ENCODE measurements around the gene ZFHX3. TPM values are rescaled to one million over a fixed set of nuclear protein-coding genes. Genes with fewer than 3 reads are reported as not detected.

The ZFHX3 gene
- total RNA-seq, 1 experiment from 2014 or later, result 3.5 TPM

GRCh38 chr16:72805486-72805885 is 242.4 kb downstream of the ZFHX3 start:
- no peak for DNase-seq (ENCODE audit: low spot score)

- no peak for DNase-seq (ENCODE audit: low spot score)
Observed at GRCh38 chr16:72800524-72801161, 247.3 kb downstream of the ZFHX3 start.

GRCh38 chr16:72798264-72798663 is 249.7 kb downstream of the ZFHX3 start:
- DNase-seq (ENCODE audit: low spot score), result no peak

- DNase-seq (ENCODE audit: low spot score), result no peak
Observed at GRCh38 chr16:72797621-72798020, 250.3 kb downstream of the ZFHX3 start.

GRCh38 chr16:72796222-72796621 is 251.7 kb downstream of the ZFHX3 start:
- DNase-seq (ENCODE audit: low spot score), result no peak

- DNase-seq (ENCODE audit: low spot score), result no peak
Observed at GRCh38 chr16:72794986-72795385, 252.9 kb downstream of the ZFHX3 start.

GRCh38 chr16:72794319-72794718 is 253.6 kb downstream of the ZFHX3 start:
- no peak for DNase-seq (ENCODE audit: low spot score)

GRCh38 chr16:72793716-72794115 is 254.2 kb downstream of the ZFHX3 start:
- DNase-seq (ENCODE audit: low spot score), result no peak

GRCh38 chr16:72793017-72793416 is 254.9 kb downstream of the ZFHX3 start:
- no peak for DNase-seq (ENCODE audit: low spot score)

GRCh38 chr16:72791786-72792185 is 256.1 kb downstream of the ZFHX3 start:
- no peak for DNase-seq (ENCODE audit: low spot score)

- no peak for DNase-seq (ENCODE audit: low spot score)
Observed at GRCh38 chr16:72789921-72790320, 258.0 kb downstream of the ZFHX3 start.

GRCh38 chr16:72789465-72789864 is 258.5 kb downstream of the ZFHX3 start:
- no peak for DNase-seq (ENCODE audit: low spot score)

GRCh38 chr16:72788269-72788809 is 259.6 kb downstream of the ZFHX3 start:
- no peak for DNase-seq (ENCODE audit: low spot score)

GRCh38 chr16:72787514-72788268 is 260.2 kb downstream of the ZFHX3 start:
- no peak for DNase-seq (ENCODE audit: low spot score)

GRCh38 chr16:72787130-72787513 is 260.8 kb downstream of the ZFHX3 start:
- DNase-seq (ENCODE audit: low spot score), result no peak

GRCh38 chr16:72786606-72787005 is 261.3 kb downstream of the ZFHX3 start:
- no peak for DNase-seq (ENCODE audit: low spot score)

GRCh38 chr16:72785886-72786285 is 262.0 kb downstream of the ZFHX3 start:
- no peak for DNase-seq (ENCODE audit: low spot score)

GRCh38 chr16:72785171-72785570 is 262.8 kb downstream of the ZFHX3 start:
- DNase-seq (ENCODE audit: low spot score), result no peak

- no peak for DNase-seq (ENCODE audit: low spot score)
Observed at GRCh38 chr16:72783716-72784318, 264.1 kb downstream of the ZFHX3 start.

- DNase-seq (ENCODE audit: low spot score), result no peak
Observed at GRCh38 chr16:72769876-72770275, 278.1 kb downstream of the ZFHX3 start.

- no peak for DNase-seq (ENCODE audit: low spot score)
Observed at GRCh38 chr16:72768591-72768990, 279.3 kb downstream of the ZFHX3 start.

GRCh38 chr16:72766506-72766905 is 281.4 kb downstream of the ZFHX3 start:
- DNase-seq (ENCODE audit: low spot score), result no peak
